ENCODE results near the gene EVA1C. TPM values are rescaled to one million over a fixed set of nuclear protein-coding genes. Genes with fewer than 3 reads are reported as not detected.
"Not testable (repeated sequence)": the region's sequence is repeated elsewhere in the genome, so short reads cannot be mapped to it uniquely, and the experiment has no call there.

The EVA1C gene
- total RNA-seq, 1 experiment from 2014 or later = 0.98 TPM

DNA sequence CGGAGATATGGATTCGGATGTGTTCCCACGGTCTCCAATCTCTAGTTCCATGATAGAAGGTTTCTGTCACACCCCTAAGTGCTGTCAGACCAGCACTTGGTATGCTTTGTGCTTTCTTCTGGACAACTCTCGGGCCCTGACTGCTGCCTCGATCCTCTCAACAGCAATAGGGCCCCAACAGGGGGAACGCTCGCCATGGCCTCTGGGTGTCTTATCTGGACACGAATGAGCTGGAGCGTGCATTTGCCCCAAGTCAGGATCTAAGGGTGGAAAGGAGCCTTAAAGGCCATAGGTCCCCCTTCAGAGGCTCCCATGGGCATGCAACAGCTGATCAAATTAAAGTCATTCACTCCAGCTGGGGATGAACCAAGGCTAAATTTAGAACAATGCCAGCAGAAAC is 96.1 kb downstream of the EVA1C start:
- H3K4me1 Mint-ChIP-seq = peaks cover 11 to 15% of the 10 kb centered on the region in 2 experiments
- Histone ChIP-seq H2BK5ac (ENCODE audit: insufficient read length, low read length) (no peak overlapping the region), H3K4me2 (ENCODE audit: insufficient read depth, insufficient read length, low read length) (no peak overlapping the region), H3K9me3 (ENCODE audit: control insufficient read depth, low read depth, low read length) (no peaks in the 10 kb centered on the region), H2BK120ac (ENCODE audit: low read depth, low read length, poor library complexity, severe bottlenecking) (no peak overlapping the region), H4K8ac (replicated peaks; ENCODE audit: insufficient read length, low read depth, low read length) (no peak overlapping the region), H4K20me1 (ENCODE audit: control insufficient read depth, insufficient read depth, insufficient read length) (peaks cover 2% of the 10 kb centered on the region), H3K14ac (ENCODE audit: insufficient read depth, low read length) (no peak overlapping the region), H2BK20ac (ENCODE audit: low read depth, low read length, poor library complexity, severe bottlenecking) (no peak overlapping the region), H3K27me3 (ENCODE audit: insufficient read depth, low read length) (no peaks in the 10 kb centered on the region), H2BK12ac (ENCODE audit: insufficient read length, low read depth, low read length) (no peak overlapping the region), H3K23ac (ENCODE audit: insufficient read length, low read depth, low read length) (no peak overlapping the region), H3T11ph (ENCODE audit: low read length) (no peak overlapping the region), H2AK5ac (ENCODE audit: insufficient read length, low read length) (no peak overlapping the region), H4K91ac (ENCODE audit: insufficient read length, low read depth, low read length) (no peak overlapping the region), H3K9ac (ENCODE audit: extremely low read depth, insufficient read length, low read length) (no peak overlapping the region), H3K4ac (ENCODE audit: low read depth, low read length) (no peak overlapping the region), H3K79me2 (ENCODE audit: insufficient read depth, low read length) (no peaks in the 10 kb centered on the region), H2AFZ (ENCODE audit: low read length) (no peak overlapping the region), H2BK15ac (ENCODE audit: low read depth, low read length) (no peak overlapping the region), H3K27ac (ENCODE audit: insufficient read length, low read depth, low read length) (no peak overlapping the region), H3K56ac (ENCODE audit: insufficient read length, low read depth, low read length) (no peak overlapping the region), H3K23me2 (ENCODE audit: insufficient read length, low read depth, low read length, poor library complexity, severe bottlenecking) (no peaks in the 10 kb centered on the region), H3K18ac (ENCODE audit: insufficient read length, low read depth, low read length) (no peak overlapping the region), H3K79me1 (ENCODE audit: insufficient read depth, low read depth, low read length, poor library complexity, severe bottlenecking) (no peaks in the 10 kb centered on the region), H4K5ac (ENCODE audit: insufficient read length, low read depth, low read length) (no peak overlapping the region), H3K4me1 (ENCODE audit: insufficient read depth, low read length) (no peaks in the 10 kb centered on the region)
- H3K36me3 Mint-ChIP-seq (ENCODE audit: insufficient read depth in 1 of 3, low read depth in 3 of 3) = peaks cover 0 to 2% (median 0%) of the 10 kb centered on the region in 3 experiments; a peak in 2 of 7 replicates
- no peak overlapping the region for H3K27ac Mint-ChIP-seq
- WGBS (ENCODE audit: extremely low coverage, insufficient read length, low lambda C conversion rate) = no CpG with 5 or more reads among the region's 9 CpGs
- peaks cover 2% of the 10 kb centered on the region; the same call in 1 of the 2 replicates for H3K27me3 Mint-ChIP-seq (ENCODE audit: low read depth)
- no peak for DNase-seq
- peaks cover 3 to 7% of the 10 kb centered on the region in 2 experiments; a peak in 3 of 5 replicates for H3K9me3 Mint-ChIP-seq
- TF ChIP-seq, protein P1, sequence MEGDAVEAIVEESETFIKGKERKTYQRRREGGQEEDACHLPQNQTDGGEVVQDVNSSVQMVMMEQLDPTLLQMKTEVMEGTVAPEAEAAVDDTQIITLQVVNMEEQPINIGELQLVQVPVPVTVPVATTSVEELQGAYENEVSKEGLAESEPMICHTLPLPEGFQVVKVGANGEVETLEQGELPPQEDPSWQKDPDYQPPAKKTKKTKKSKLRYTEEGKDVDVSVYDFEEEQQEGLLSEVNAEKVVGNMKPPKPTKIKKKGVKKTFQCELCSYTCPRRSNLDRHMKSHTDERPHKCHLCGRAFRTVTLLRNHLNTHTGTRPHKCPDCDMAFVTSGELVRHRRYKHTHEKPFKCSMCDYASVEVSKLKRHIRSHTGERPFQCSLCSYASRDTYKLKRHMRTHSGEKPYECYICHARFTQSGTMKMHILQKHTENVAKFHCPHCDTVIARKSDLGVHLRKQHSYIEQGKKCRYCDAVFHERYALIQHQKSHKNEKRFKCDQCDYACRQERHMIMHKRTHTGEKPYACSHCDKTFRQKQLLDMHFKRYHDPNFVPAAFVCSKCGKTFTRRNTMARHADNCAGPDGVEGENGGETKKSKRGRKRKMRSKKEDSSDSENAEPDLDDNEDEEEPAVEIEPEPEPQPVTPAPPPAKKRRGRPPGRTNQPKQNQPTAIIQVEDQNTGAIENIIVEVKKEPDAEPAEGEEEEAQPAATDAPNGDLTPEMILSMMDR (conservative IDR thresholded peaks at IDR 0.05) = no peak
- no peak overlapping the region for H3K4me3 Mint-ChIP-seq

DNA sequence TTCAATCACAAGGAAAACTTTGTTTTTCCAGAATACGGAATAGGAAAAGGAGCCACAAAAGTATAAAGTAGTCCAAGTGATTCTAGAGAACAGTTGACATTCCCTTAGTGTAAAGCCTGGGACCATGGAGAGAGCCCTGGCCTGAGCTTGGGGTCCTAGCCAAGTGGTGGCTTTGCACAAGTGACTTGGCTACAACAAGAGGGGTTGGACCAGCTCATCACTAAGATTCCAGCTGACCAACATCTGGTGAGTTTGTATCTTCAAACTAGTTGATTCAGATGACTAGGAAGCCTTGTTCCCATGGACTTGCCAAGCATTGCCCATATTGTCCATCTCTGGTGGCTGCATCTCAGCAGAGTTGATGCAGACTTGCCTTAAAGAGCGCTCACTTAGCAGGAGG is 96.5 kb downstream of the EVA1C start:
- H2BK120ac ChIP-seq (ENCODE audit: low read depth, low read length, poor library complexity, severe bottlenecking); H3K4ac ChIP-seq (ENCODE audit: low read depth, low read length); H3K9me3 Mint-ChIP-seq; H4K5ac ChIP-seq (ENCODE audit: insufficient read length, low read depth, low read length); H3K4me2 ChIP-seq (ENCODE audit: insufficient read depth, insufficient read length, low read length); H3K14ac ChIP-seq (ENCODE audit: insufficient read depth, low read length); H4K8ac ChIP-seq (replicated peaks; ENCODE audit: insufficient read length, low read depth, low read length); H3K23ac ChIP-seq (ENCODE audit: insufficient read length, low read depth, low read length); H3K18ac ChIP-seq (ENCODE audit: insufficient read length, low read depth, low read length); H3K27ac Mint-ChIP-seq; DNase-seq; H3K36me3 Mint-ChIP-seq (ENCODE audit: insufficient read depth in 1 of 3, low read depth in 3 of 3); H2AK5ac ChIP-seq (ENCODE audit: insufficient read length, low read length); H2BK15ac ChIP-seq (ENCODE audit: low read depth, low read length); H3K79me2 ChIP-seq (ENCODE audit: insufficient read depth, low read length); H3K79me1 ChIP-seq (ENCODE audit: insufficient read depth, low read depth, low read length, poor library complexity, severe bottlenecking); H2BK20ac ChIP-seq (ENCODE audit: low read depth, low read length, poor library complexity, severe bottlenecking); H3K9ac ChIP-seq (ENCODE audit: extremely low read depth, insufficient read length, low read length); H3K27ac ChIP-seq (ENCODE audit: insufficient read length, low read depth, low read length); H2AFZ ChIP-seq (ENCODE audit: low read length); H2BK12ac ChIP-seq (ENCODE audit: insufficient read length, low read depth, low read length); H3K27me3 Mint-ChIP-seq (ENCODE audit: low read depth); H2BK5ac ChIP-seq (ENCODE audit: insufficient read length, low read length); H3K23me2 ChIP-seq (ENCODE audit: insufficient read length, low read depth, low read length, poor library complexity, severe bottlenecking); H3K56ac ChIP-seq (ENCODE audit: insufficient read length, low read depth, low read length); H3K27me3 ChIP-seq (ENCODE audit: insufficient read depth, low read length); H3T11ph ChIP-seq (ENCODE audit: low read length); H3K4me3 Mint-ChIP-seq; H3K9me3 ChIP-seq (ENCODE audit: control insufficient read depth, low read depth, low read length); H4K20me1 ChIP-seq (ENCODE audit: control insufficient read depth, insufficient read depth, insufficient read length); H3K4me1 ChIP-seq (ENCODE audit: insufficient read depth, low read length); H4K91ac ChIP-seq (ENCODE audit: insufficient read length, low read depth, low read length): not testable (repeated sequence)
- H3K4me1 Mint-ChIP-seq = peaks cover 11 to 15% of the 10 kb centered on the region in 2 experiments
- no CpG with 5 or more reads among the region's 2 CpGs for WGBS (ENCODE audit: extremely low coverage, insufficient read length, low lambda C conversion rate)
